HTERT RPE-1 (cell line): ENCODE results near the gene TMPRSS3.

Experiments
- in situ Hi-C: fragments of 300-500 bp; cut with MboI; formaldehyde crosslinking; loops from 4 replicates; pipeline ENCODE4 v1.14.3; 2020; ENCODE audit warnings: low sequenced_read_pairs

Gene TMPRSS3

GRCh38 chr21:42374864-42375499 lies 20.9 kb downstream of the TMPRSS3 start:
- in situ Hi-C loops, result no loop called here

DNA sequence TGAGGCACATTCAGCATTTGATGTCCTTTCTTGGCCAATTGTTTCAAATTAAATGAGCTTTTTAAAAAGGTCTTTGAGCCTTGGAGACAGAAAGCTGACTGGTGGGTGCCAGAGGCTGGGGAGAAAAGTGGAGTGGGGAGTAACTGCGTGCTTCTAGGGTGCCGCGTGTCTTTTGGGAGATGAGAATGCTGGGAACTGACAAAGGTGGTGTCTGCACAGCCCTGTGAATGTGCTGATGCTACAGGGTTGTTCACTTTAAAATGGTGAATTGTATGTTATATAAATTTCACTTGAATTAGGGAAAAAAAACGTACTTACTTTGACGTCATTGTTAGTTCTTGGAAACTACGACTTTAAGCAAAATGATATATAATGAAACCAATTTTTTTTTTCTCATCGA lies 21.4 kb downstream of the TMPRSS3 start:
- in situ Hi-C loops, result no loop called here

GRCh38 chr21:42373908-42374455 lies 21.9 kb downstream of the TMPRSS3 start:
- in situ Hi-C loops, result no loop called here

DNA sequence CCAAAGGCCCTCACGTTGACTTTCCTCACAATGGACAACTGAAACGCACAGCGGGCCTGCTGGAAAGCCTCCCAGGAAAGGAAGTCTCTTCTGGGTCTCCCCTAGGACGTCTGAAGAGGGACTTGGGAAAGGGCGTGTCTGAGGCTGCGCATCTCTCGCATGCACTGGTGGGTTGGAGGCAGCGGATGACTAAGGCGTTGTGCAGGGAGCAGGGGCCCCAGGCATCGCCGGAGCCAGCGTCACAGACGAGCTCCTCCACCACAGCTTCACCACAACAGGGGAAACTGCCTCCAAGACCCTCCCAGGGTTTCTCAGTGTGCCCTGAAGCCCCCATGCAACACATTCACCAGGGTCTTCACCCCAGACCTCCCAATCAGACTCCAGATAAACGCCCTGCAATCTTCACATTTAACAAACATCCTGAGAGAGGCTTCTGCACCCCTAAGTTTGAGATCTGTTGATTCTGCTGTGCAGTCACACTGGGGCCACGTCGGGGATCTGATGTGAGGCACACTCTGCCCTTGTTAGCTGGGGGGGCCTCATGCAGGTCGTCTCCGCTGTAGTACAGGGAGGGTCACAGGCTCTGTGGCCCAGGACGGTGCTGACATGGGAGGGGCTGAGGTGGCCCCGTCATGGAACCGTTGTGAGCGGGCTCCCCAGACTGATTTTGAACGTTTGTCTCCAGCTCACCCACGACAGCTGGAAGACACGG lies 22.5 kb downstream of the TMPRSS3 start:
- in situ Hi-C loops, result no loop called here

DNA sequence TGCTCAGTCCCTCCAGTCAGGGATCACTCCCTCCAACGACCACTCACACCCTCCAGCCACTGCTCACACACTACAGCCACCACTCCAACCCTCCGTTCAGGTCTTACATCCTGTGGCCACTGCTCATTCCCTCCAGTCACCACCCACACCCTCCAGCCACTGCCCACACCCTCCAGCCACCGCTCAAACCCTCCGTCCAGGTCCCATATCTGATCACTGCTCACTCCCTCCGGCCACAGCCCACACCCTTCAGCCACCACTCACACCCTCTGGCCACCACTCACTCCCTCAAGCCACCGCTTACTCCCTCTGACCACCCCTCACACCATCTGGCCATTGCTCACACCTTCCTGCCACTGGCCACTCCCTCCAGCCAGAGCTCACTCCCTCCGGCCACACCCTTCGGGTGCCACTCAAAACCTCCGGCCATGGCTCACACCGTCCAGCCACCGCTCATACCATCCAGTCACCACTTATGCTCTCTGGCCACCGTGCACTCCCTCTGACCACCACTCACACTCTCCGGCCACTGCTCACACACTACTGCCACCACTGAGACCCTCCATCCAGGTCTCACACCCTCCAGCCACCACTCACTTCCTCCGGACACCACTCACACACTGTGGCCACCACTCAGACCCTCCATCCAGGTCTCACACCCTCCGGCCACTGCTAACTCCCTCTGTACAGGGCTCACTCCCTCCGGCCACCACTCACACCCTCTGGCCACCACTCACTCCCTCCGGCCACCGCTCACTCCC lies 24.8 kb downstream of the TMPRSS3 start:
- in situ Hi-C loops, result no loop called here

- in situ Hi-C loops, result no loop called here
Observed at GRCh38 chr21:42369821-42370220, 26.0 kb downstream of the TMPRSS3 start.

DNA sequence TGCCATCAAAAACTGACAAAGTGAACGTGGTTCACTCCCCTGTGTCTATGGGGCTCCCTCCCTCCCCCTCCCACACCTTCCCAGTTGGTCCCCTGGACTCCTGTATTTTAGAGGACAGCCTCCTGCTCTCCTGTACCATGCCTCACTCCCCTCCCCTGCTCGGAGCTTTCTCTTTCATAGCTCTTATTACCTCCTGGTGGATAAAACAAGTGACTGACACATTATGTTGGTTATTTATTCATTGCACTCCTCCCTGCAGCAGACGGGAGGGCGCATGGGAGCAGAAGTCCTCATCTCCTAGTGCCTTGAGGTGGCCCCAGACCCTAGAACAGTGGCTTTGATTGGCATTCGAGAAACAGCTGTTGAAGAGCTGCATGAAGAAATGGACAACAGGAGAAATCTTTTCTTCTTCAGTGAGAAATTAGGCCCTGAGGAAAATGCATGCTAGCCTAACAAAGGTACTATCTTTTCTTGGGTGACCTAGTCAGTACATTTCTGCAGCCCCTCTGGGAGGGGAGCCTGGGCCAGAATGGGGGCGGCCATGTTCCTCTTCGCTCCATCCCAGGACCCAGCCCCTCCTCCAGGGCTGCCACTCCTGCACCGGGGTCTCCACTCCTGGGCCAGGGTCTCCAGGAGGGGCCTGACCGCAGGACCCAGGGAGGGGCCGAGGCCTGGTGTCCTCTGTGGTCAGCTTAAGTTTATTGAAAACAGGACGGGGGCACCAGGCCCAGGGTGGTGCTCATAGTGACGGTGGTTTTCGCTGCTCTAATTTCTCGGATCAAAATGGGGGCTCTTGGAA lies 28.3 kb downstream of the TMPRSS3 start:
- in situ Hi-C loops, result no loop called here

DNA sequence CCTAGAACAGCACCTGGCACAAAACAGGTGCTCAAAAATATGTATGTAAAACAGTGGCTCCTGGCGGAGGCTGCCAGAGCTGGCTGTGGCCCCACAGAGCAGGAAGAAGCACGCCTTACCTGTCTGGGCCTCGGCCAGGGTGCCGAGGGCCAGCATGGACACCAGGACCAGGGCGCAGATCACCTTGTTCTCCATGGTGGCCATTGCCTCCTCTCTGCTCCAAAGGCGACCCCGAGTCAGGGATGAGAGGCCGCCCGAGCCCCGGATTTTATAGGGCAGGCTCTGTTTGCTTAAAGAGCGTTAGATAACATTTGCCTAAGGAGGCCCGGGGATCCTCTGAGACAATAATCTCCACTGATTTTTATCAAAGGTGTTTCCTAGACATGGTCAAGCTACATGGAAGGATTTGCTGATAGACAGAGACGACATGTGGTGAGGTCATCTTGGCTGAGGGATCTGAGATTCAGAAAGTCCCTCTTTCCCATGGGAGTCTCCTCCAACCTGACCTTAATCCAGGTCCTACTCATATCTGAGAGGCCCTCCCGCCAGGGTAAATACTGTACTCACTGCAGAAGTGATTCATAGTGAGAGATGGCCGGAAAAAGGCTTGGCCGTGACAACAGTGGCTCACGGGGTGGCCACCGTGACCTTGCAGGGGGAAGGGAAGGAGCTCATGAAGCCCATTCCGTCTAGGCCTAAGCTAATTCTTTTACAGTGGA lies 29.4 kb downstream of the TMPRSS3 start, which contains the start of gene TFF1:
Gene TFF1 (minus strand): TSS at position 244 of the 719 bp plus-strand sequence. CDS start 40 bp downstream, at position 204.
- in situ Hi-C loops, result no loop called here

DNA sequence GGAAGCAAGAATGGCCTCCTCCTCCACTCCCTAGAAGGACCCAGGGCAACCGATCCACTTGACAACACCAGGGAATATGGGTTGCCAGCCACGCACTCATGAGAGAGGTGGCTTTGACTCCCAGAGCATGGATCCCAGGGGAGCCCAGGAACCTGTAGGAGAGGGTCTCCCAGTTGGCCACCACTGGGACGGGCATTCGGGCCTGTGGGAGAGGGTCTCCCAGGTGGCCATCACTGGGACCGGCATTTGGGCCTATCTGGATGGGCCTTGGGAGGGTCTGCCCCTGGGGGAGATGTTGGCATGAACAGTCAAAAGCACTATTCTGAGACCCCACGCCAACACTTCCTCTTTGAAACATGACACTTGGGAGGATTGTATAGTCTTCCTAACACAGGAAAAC lies 30.1 kb downstream of the TMPRSS3 start:
- in situ Hi-C loops, result no loop called here

DNA sequence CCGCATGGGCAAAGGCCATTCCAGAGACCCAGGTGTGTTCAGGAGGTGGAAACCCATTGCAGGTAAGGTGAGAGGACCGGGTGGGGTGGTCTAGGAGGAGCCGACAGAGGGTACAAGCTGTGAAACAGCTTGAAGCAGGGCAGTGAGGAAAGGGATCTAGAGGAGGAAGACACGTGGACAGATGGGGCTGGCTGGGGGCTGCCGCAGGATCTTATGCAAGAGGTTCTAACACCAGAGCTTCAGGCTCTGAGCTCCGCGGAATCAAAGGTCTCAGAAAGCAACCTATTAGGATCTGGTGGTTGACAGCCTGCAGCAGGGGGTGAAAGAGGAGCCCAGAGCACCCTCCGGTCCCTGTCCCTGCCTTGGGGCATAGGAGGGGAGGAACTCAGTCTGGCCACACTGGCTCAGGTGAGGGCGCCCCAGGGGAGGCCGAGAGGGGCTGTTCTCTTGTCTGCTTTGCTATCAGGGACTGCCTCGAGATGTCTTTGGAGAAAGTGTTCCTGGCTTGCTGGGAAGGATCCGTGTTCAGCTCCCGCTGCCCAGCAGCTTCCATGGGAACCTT lies 31.5 kb downstream of the TMPRSS3 start:
- in situ Hi-C loops, result no loop called here

DNA sequence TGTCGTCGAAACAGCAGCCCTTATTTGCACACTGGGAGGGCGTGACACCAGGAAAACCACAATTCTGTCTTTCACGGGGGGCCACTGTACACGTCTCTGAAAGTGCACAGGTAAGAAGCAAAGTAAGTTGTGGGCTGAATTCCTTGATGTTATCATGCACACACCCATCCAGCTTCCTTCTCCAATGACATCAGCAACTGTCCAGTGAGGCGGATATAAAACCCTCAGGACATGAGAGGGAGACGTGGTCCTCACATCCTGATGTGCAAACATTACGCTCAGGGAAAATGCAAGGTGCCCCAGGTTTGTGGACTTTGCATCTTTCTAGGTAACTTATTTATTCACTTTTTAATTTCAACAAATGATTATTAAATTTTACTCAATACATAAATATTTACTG lies 32.5 kb downstream of the TMPRSS3 start:
- in situ Hi-C loops, result no loop called here

- in situ Hi-C loops, result no loop called here
Observed at GRCh38 chr21:42362700-42363099, 33.2 kb downstream of the TMPRSS3 start.

DNA sequence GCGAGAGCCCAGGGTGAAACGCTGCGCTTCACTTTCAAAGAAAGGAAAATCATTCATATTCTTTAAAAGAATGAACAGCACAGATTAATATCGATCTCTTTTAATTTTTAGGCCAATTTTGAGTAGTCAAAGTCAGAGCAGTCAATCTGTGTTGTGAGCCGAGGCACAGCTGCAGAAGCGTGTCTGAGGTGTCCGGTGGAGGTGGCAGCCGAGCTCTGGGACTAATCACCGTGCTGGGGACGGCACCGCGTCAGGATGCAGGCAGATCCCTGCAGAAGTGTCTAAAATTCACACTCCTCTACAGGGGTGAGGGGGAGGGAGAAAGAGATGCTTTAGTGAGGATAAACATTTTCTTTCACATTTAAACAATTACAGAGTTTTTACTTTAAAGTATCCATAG lies 33.7 kb downstream of the TMPRSS3 start:
- in situ Hi-C loops, result no loop called here

DNA sequence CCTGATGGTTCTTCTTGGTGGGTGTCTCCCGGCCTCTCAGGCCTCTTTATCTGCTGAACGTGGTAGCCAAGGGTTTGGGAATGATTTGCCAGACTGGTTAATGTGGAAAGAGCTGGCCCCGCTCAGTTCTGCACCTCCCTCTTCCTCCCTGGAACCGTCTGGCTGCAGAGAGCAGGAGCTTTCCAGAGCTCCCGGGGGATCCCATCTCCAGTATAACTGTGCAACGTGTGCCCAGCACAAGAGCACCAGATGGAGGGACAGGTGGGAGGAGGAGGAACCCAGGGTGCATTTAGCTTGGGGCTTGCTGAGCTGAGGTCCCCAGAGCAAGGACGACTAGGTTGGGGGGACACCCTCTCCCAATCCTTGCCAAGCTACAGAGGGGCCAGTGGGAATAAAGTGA lies 34.6 kb downstream of the TMPRSS3 start:
- in situ Hi-C loops, result no loop called here

DNA sequence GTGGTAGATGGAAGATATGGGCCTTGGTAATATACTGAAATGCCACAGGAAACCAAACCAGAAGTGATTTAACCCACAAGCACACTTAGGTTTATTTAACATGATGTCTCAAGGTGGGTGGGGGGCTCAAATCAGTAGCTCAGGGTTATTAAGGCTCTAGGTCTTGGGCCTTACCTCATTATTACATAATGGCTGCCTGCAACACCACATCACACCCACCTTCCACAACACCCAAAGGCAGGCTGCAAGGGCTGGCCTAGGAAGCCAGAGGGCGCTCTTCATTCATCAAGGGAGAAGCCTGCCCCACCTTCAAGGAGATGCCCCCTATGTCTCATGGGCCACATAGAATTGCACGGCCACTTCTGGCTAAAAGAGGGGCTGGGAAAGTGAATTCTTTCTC lies 35.5 kb downstream of the TMPRSS3 start:
- in situ Hi-C loops, result no loop called here

DNA sequence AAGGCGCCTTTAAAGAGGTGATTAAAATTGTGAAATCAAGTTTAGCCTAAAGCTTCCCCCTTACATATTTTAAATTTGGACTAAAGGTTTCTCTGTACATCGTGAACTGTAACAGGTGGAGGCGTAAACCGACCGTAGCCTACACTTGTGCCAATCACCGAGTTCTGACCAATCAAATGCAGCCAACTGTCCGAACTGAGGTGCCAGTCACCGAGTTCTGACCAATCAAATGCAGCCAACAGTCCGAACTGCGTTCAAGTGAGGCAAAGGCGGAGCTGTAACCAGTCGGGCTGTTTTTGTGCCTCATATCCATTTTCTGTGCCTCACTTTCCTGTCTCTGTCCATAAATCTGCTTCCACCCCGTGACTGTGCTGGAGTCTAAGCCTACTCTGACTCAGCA lies 36.9 kb downstream of the TMPRSS3 start:
- in situ Hi-C loops, result no loop called here

- in situ Hi-C loops, result no loop called here
Observed at GRCh38 chr21:42358261-42358660, 37.6 kb downstream of the TMPRSS3 start.

- in situ Hi-C loops, result no loop called here
Observed at GRCh38 chr21:42357307-42357706, 38.5 kb downstream of the TMPRSS3 start.

- in situ Hi-C loops, result no loop called here
Observed at GRCh38 chr21:42356650-42357049, 39.2 kb downstream of the TMPRSS3 start.

- in situ Hi-C loops, result no loop called here
Observed at GRCh38 chr21:42356046-42356445, 39.8 kb downstream of the TMPRSS3 start.
